Activated CD8-positive, alpha-beta memory T cell treated with anti-CD3 and anti-CD28 coated beads for 36 hours (primary cell): ENCODE results near the gene NRAP. TPM values are rescaled to one million over a fixed set of nuclear protein-coding genes. Genes with fewer than 3 reads are reported as not detected.

Experiments
- CTCF ChIA-PET: fragments of 350-600 bp; sonication (Branson Sonifier 250); formaldehyde crosslinking; loops from one replicate; lab custom pipeline; 2021; ENCODE audit warnings: antibody characterized with exemption; lab: Charles Lee
- POLR2A ChIA-PET: fragments of 350-600 bp; sonication (Branson Sonifier 250); formaldehyde crosslinking; loops from one replicate; lab custom pipeline; 2021; ENCODE audit warnings: antibody characterized with exemption; lab: Charles Lee
- total RNA-seq, 2 experiments: library from RNA; stranded (reverse); gene quantifications; one replicate each; pipeline ENCODE4 v1.2.3, GENCODE V29; 2021

NRAP gene
- total RNA-seq, 2 experiments from 2014 or later = not detected

GRCh38 chr10:113616244-113617074 lies 47.4 kb downstream of the NRAP start:
- ChIA-PET POLR2A (interaction anchor here (1.0 kb wide), 1 partner anchor 10 kb away, joined by 3 read pairs; no protein-coding TSS in a partner anchor), CTCF (interaction anchor here (0.6 kb wide), 1 partner anchor 707 kb away, joined by 5 read pairs; no protein-coding TSS in a partner anchor)

GRCh38 chr10:113613977-113614690 lies 49.7 kb downstream of the NRAP start:
- ChIA-PET CTCF (no interaction called here), POLR2A (no interaction called here)

GRCh38 chr10:113613427-113613826 lies 50.4 kb downstream of the NRAP start:
- ChIA-PET CTCF (no interaction called here), POLR2A (no interaction called here)

- ChIA-PET CTCF (no interaction called here), POLR2A (no interaction called here)
Measured at GRCh38 chr10:113612154-113612553, 51.7 kb downstream of the NRAP start.

- ChIA-PET POLR2A (no interaction called here), CTCF (no interaction called here)
Measured at GRCh38 chr10:113610631-113611601, 52.9 kb downstream of the NRAP start.

- CTCF ChIA-PET = no interaction called here
- POLR2A ChIA-PET = no interaction called here
Measured at GRCh38 chr10:113609704-113610108, 54.1 kb downstream of the NRAP start.

GRCh38 chr10:113605268-113605978 lies 58.4 kb downstream of the NRAP start:
- POLR2A ChIA-PET = no interaction called here

GRCh38 chr10:113604572-113604971 lies 59.3 kb downstream of the NRAP start:
- CTCF ChIA-PET = no interaction called here
- POLR2A ChIA-PET = no interaction called here

More at GRCh38 chr10:113605268-113605978, 58.4 kb downstream of the NRAP start:
- CTCF ChIA-PET = no interaction called here

GRCh38 chr10:113603057-113603777 lies 60.6 kb downstream of the NRAP start:
- POLR2A ChIA-PET = no interaction called here
- CTCF ChIA-PET = no interaction called here

GRCh38 chr10:113600569-113600968 lies 63.3 kb downstream of the NRAP start:
- CTCF ChIA-PET = no interaction called here
- POLR2A ChIA-PET = no interaction called here

GRCh38 chr10:113594652-113595051 lies 69.2 kb downstream of the NRAP start:
- ChIA-PET CTCF (no interaction called here), POLR2A (no interaction called here)

GRCh38 chr10:113592380-113592779 lies 71.5 kb downstream of the NRAP start:
- ChIA-PET POLR2A (no interaction called here), CTCF (no interaction called here)

- ChIA-PET CTCF (no interaction called here), POLR2A (no interaction called here)
Measured at GRCh38 chr10:113590581-113590980, 73.3 kb downstream of the NRAP start.

GRCh38 chr10:113589201-113589770 lies 74.6 kb downstream of the NRAP start:
- CTCF ChIA-PET = no interaction called here
- POLR2A ChIA-PET = no interaction called here

- CTCF ChIA-PET = no interaction called here
- POLR2A ChIA-PET = no interaction called here
Measured at GRCh38 chr10:113585949-113586348, 77.9 kb downstream of the NRAP start.

- ChIA-PET CTCF (interaction anchor here (0.7 kb wide), 1 partner anchor 20 kb away, joined by 3 read pairs; no protein-coding TSS in a partner anchor), POLR2A (no interaction called here)
Measured at GRCh38 chr10:113583571-113583970, 80.3 kb downstream of the NRAP start.

- ChIA-PET POLR2A (no interaction called here), CTCF (no interaction called here)
Measured at GRCh38 chr10:113581092-113581491, 82.7 kb downstream of the NRAP start.

- ChIA-PET POLR2A (no interaction called here), CTCF (no interaction called here)
Measured at GRCh38 chr10:113578773-113579172, 85.1 kb downstream of the NRAP start.
